HL-60 (cell line): ENCODE data around the gene APOC1.

ENCODE experiments used
- CTCF ChIP-seq: IDR thresholded peaks from one replicate; pipeline ENCODE4 v1.5.1; 2011; ENCODE audit warnings: low read length, control low read depth, inconsistent platforms; ENCODE audit not compliant: insufficient read depth
- GABPA ChIP-seq: IDR thresholded peaks from 2 replicates; pipeline ENCODE4 v1.6.1; 2012; ENCODE audit warnings: low read depth
- POLR2AphosphoS5 ChIP-seq: IDR thresholded peaks from 2 replicates; pipeline ENCODE4 v1.6.1; 2012; ENCODE audit warnings: low read depth
- REST ChIP-seq: IDR thresholded peaks from 2 replicates; pipeline ENCODE4 v1.6.1; 2012; ENCODE audit warnings: low read depth; ENCODE audit not compliant: insufficient replicate concordance

- peak; percentile 80 for TF ChIP-seq CTCF
- TF ChIP-seq GABPA, result no peak
- no peak for TF ChIP-seq REST
- TF ChIP-seq POLR2AphosphoS5, result peak; percentile 83
These were observed 10.6 kb upstream of the APOC1 start for GRCh38 chr19:44903602-44904425.
